Gastroesophageal sphincter (tissue), 3 donors: ENCODE data around the gene MUC20.

Source experiments
- CTCF ChIP-seq, 4 experiments: fragments of 200-600 bp in 2 of 4; fragments of 450-650 bp in 2 of 4; sonication (generic) in 1 of 4; IDR thresholded peaks; one replicate each; pipeline ENCODE4 v1.5.1; 2017 to 2019; ENCODE audit warnings: antibody characterized with exemption in 4 of 4, mild to moderate bottlenecking in 2 of 4, moderate library complexity in 2 of 4
- POLR2A ChIP-seq, 2 donors: fragments of 450-650 bp; IDR thresholded peaks; one replicate each; pipeline ENCODE4 v1.6.1; 2017; ENCODE audit warnings: antibody characterized with exemption in 2 of 2, mild to moderate bottlenecking in 2 of 2, moderate library complexity in 1 of 2

DNA sequence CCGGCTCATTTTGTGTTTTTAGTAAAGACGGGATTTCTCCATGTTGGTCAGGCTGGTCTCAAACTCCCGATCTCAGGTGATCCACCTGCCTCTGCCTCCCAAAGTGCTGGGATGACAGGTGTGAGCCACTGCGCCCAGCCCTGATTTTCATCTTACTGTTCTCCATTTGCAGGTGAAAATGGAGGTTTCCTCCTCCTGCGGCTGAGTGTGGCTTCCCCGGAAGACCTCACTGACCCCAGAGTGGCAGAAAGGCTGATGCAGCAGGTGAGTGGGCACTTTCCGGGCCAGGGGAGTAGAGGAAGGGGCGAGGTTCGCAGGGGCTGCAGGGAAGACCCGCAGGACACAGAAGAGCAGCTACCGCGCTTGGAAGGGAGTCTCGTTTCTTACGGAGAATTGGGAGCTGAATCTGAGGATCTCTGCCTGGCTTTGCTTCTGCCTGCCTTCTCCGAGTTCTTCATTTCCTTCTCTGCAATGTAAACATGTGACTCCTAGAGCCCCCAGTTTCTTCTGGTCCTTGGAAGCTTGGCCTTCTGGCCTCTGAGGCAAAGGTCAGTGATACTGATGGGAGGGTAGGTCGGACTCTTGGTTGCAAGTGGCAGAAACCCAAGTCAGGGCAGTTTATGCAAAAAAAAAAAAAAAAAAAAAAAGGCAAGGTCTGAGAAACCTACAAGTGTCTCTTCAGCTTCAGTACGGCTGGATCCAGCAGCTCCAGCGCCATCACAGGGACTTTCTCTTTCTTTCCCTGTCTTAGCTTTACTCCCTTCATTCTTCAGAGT lies 8.9 kb downstream of the MUC20 start:
- TF ChIP-seq CTCF (IDR thresholded peaks at IDR 0.05) (no peak), POLR2A (IDR thresholded peaks at IDR 0.05) (no peak)
